Calu3 (cell line): ENCODE measurements around the gene TACC3. TPM values are rescaled to one million over a fixed set of nuclear protein-coding genes. Genes with fewer than 3 reads are reported as not detected.
A peak's percentile ranks its signal among the peaks of the same experiment; 100 is the strongest.

Experiments
- BruUV-seq: library from RNA; stranded (reverse); fragments of 400-500 nt; replicated peaks from 2 replicates; lab custom pipeline; 2021; lab: Mats Ljungman, UMichigan
- CTCF ChIA-PET: fragments of 300-600 bp; sonication (Branson Sonifier 250); formaldehyde crosslinking; loops from one replicate; lab custom pipeline; 2022; ENCODE audit warnings: antibody characterized with exemption; lab: Charles Lee
- DNase-seq: peaks from one replicate; pipeline ENCODE4 v3.0.0; 2022
- H3K27ac Mint-ChIP-seq: one replicate; pipeline ENCODE4 v1.8.0; 2022; ENCODE audit warnings: mixed read lengths; ENCODE audit not compliant: unreplicated experiment
- H3K27me3 Mint-ChIP-seq: one replicate; pipeline ENCODE4 v1.8.0; 2022; ENCODE audit warnings: mixed read lengths; ENCODE audit not compliant: unreplicated experiment
- H3K36me3 Mint-ChIP-seq: one replicate; pipeline ENCODE4 v1.8.0; 2022; ENCODE audit warnings: mild to moderate bottlenecking, moderate library complexity, mixed read lengths; ENCODE audit not compliant: insufficient read depth, unreplicated experiment
- H3K4me1 Mint-ChIP-seq: one replicate; pipeline ENCODE4 v1.8.0; 2022; ENCODE audit warnings: mild to moderate bottlenecking, low read depth, mixed read lengths; ENCODE audit not compliant: unreplicated experiment
- H3K4me3 Mint-ChIP-seq: one replicate; pipeline ENCODE4 v1.8.0; 2022; ENCODE audit warnings: mild to moderate bottlenecking, low read depth, moderate library complexity, mixed read lengths; ENCODE audit not compliant: unreplicated experiment
- H3K9me3 Mint-ChIP-seq: one replicate; pipeline ENCODE4 v1.8.0; 2022; ENCODE audit warnings: low read depth, mixed read lengths; ENCODE audit not compliant: unreplicated experiment
- CTCF ChIP-seq: fragments of 200-600 bp; IDR thresholded peaks from one replicate; pipeline ENCODE4 v1.8.0; 2022; ENCODE audit warnings: antibody characterized with exemption; ENCODE audit not compliant: unreplicated experiment
- intact Hi-C: fragments of 100-400 bp; cut with micrococcal nuclease; formaldehyde crosslinking; loops from one replicate; pipeline ENCODE4 v1.10.0; 2022; ENCODE audit not compliant: unreplicated experiment
- total RNA-seq: library from RNA; stranded (reverse); gene quantifications from 2 replicates; pipeline ENCODE4 v1.2.3, GENCODE V29; 2022

TACC3 gene
- total RNA-seq, 1 experiment from 2014 or later, result 95.9 TPM

GRCh38 chr4:1726146-1726934, 5.0 kb downstream of the TACC3 start:
- intact Hi-C loops, result no loop called here
- peak; percentile 90 for TF ChIP-seq CTCF
- CTCF ChIA-PET, result interaction anchor here (1.0 to 2.4 kb wide), 5 partner anchors 14 to 77 kb away, joined by 3 to 21 read pairs (median 4); partner anchors contain the start of gene SLBP
- DNase-seq, result peak; percentile 89
- Mint-ChIP-seq H3K27me3 (no peaks in the 10 kb centered on the region), H3K27ac (peak overlapping the region; percentile 94), H3K36me3 (peaks cover 75% of the 10 kb centered on the region), H3K4me3 (peak overlapping the region; percentile 57), H3K4me1 (peaks cover 56% of the 10 kb centered on the region), H3K9me3 (no peaks in the 10 kb centered on the region)
- no TSS peak for BruUV-seq

- Mint-ChIP-seq H3K36me3 (peaks cover 70% of the 10 kb centered on the region), H3K27ac (peak overlapping the region; percentile 94), H3K27me3 (no peaks in the 10 kb centered on the region), H3K9me3 (no peaks in the 10 kb centered on the region), H3K4me1 (peaks cover 51% of the 10 kb centered on the region), H3K4me3 (peak overlapping the region; percentile 57)
- DNase-seq, result peak; percentile 87
- no peak for TF ChIP-seq CTCF
- CTCF ChIA-PET, result interaction anchor here (0.6 to 2.4 kb wide), 6 partner anchors 15 to 381 kb away, joined by 3 to 21 read pairs (median 4); partner anchors contain the start of genes SLBP and UVSSA
- intact Hi-C loops, result no loop called here
- no TSS peak for BruUV-seq
These were observed 6.1 kb downstream of the TACC3 start for GRCh38 chr4:1727117-1728031.

DNA sequence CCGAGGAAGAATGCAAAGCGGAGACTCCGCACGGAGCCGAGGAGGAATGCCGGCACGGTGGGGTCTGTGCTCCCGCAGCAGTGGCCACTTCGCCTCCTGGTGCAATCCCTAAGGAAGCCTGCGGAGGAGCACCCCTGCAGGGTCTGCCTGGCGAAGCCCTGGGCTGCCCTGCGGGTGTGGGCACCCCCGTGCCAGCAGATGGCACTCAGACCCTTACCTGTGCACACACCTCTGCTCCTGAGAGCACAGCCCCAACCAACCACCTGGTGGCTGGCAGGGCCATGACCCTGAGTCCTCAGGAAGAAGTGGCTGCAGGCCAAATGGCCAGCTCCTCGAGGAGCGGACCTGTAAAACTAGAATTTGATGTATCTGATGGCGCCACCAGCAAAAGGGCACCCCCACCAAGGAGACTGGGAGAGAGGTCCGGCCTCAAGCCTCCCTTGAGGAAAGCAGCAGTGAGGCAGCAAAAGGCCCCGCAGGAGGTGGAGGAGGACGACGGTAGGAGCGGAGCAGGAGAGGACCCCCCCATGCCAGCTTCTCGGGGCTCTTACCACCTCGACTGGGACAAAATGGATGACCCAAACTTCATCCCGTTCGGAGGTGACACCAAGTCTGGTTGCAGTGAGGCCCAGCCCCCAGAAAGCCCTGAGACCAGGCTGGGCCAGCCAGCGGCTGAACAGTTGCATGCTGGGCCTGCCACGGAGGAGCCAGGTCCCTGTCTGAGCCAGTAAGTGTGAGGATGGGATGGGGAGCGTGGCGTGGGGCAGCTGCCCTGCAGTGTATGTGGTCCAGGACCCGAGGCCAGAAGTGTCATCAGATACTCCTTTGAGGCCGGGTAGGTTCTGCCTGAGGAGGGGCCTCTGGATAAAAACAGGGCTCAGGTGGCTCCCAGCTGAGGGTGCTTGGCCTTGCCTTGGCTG, 7.0 kb downstream of the TACC3 start:
- Mint-ChIP-seq H3K9me3 (no peaks in the 10 kb centered on the region), H3K27me3 (no peaks in the 10 kb centered on the region), H3K4me3 (peak overlapping the region; percentile 57), H3K27ac (peak overlapping the region; percentile 94), H3K4me1 (peaks cover 41% of the 10 kb centered on the region), H3K36me3 (peaks cover 63% of the 10 kb centered on the region)
- DNase-seq, result peak; percentile 42
- TF ChIP-seq CTCF, result no peak
- intact Hi-C loops, result no loop called here
- BruUV-seq, result no TSS peak
- CTCF ChIA-PET, result interaction anchor here (1.5 to 2.4 kb wide), 2 partner anchors 19 to 35 kb away, joined by 4 to 21 read pairs; no protein-coding TSS in a partner anchor
